ENCODE data around the gene HAGHL.

Gene HAGHL

GRCh38 chr16:777826-778225 is 50.9 kb downstream of the HAGHL start:
- no peak overlapping the region for H3K4me3 ChIP-seq (ENCODE audit: low read depth, low read length)
- H3K27ac ChIP-seq: no peak overlapping the region
- no peaks in the 10 kb centered on the region for H3K36me3 ChIP-seq
- no peaks in the 10 kb centered on the region for H3K9me3 ChIP-seq (ENCODE audit: severe bottlenecking)
- no peak for DNase-seq
- TF ChIP-seq, protein P1, sequence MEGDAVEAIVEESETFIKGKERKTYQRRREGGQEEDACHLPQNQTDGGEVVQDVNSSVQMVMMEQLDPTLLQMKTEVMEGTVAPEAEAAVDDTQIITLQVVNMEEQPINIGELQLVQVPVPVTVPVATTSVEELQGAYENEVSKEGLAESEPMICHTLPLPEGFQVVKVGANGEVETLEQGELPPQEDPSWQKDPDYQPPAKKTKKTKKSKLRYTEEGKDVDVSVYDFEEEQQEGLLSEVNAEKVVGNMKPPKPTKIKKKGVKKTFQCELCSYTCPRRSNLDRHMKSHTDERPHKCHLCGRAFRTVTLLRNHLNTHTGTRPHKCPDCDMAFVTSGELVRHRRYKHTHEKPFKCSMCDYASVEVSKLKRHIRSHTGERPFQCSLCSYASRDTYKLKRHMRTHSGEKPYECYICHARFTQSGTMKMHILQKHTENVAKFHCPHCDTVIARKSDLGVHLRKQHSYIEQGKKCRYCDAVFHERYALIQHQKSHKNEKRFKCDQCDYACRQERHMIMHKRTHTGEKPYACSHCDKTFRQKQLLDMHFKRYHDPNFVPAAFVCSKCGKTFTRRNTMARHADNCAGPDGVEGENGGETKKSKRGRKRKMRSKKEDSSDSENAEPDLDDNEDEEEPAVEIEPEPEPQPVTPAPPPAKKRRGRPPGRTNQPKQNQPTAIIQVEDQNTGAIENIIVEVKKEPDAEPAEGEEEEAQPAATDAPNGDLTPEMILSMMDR (IDR thresholded peaks at IDR 0.05; ENCODE audit: low read depth, low read length): no peak
- H3K27me3 ChIP-seq (ENCODE audit: insufficient read depth, low read depth, severe bottlenecking): no peaks in the 10 kb centered on the region

- TF ChIP-seq, protein P1 (IDR thresholded peaks at IDR 0.05; ENCODE audit: low read depth, low read length): no peak
- DNase-seq: no peak
- Histone ChIP-seq H3K36me3 (no peaks in the 10 kb centered on the region), H3K4me3 (ENCODE audit: low read depth, low read length) (no peak overlapping the region), H3K27me3 (ENCODE audit: insufficient read depth, low read depth, severe bottlenecking) (no peaks in the 10 kb centered on the region), H3K9me3 (ENCODE audit: severe bottlenecking) (no peaks in the 10 kb centered on the region), H3K27ac (no peak overlapping the region)
Measured at GRCh38 chr16:778447-778846, 51.5 kb downstream of the HAGHL start.

DNA sequence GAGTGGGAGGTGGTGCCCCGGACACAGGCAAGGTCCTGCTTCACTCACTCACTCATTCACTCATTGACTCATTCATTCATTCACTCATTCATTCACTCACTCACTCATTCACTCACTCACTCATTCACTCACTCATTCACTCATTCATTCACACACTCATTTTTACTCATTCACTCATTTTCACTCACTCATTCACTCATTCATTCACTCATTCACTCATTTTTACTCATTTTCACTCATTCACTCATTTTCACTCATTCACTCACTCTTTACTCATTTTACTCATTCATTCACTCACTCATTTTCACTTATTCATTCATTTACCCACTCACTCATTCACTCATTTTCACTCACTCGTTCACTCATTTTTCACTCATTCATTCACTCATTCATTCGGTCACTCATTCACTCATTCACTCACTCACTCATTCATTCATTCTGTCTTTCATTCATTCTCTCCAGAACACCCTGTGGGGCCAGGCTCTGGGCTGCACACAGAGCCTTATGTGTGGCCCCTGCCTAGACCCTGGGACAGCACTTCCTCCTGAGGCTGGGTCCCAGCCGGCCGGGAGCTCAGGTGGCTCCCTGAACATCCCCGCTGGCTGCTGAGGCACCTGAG is 52.1 kb downstream of the HAGHL start:
- no peak overlapping the region for H3K4me3 ChIP-seq (ENCODE audit: low read depth, low read length)
- H3K9me3 ChIP-seq (ENCODE audit: severe bottlenecking): no peaks in the 10 kb centered on the region
- TF ChIP-seq, protein P1 (IDR thresholded peaks at IDR 0.05; ENCODE audit: low read depth, low read length): no peak
- H3K27me3 ChIP-seq (ENCODE audit: insufficient read depth, low read depth, severe bottlenecking): no peaks in the 10 kb centered on the region
- no peak overlapping the region for H3K27ac ChIP-seq
- DNase-seq: no peak
- no peaks in the 10 kb centered on the region for H3K36me3 ChIP-seq
